ENCODE results near the gene MEIS1.

MEIS1 gene

DNA sequence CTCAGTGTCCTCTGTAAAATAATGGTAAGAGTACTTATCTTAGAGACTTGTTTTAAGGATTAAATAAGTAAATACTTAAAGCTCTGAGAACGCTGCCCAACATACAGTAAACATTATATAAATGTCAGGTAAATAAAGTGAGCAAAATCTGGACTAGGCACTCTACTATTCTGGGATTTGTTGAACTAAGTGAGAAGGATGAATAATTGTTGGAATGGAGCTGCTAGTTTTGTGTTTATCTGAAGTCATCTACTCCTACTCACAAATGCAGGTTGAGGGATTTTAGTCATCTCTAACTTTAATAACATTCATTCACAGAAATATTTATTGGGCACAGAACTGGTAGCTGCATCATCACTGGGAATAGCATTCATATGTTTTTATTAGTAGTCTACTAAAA lies 103.4 kb downstream of the MEIS1 start:
- no peak overlapping the region for H3K4me3 ChIP-seq (ENCODE audit: low read depth, low read length)
- H3K27ac ChIP-seq (ENCODE audit: extremely low read depth, low read depth, low read length): no peak overlapping the region
- ChIA-PET POLR2A (no interaction called here), CTCF (no interaction called here)
- H3K9me3 ChIP-seq (ENCODE audit: control insufficient read depth, insufficient read depth, low read depth, low read length): no peaks in the 10 kb centered on the region
- H3K4me1 ChIP-seq (ENCODE audit: control insufficient read depth, insufficient read depth, low read length): peaks cover 27% of the 10 kb centered on the region
- TF ChIP-seq SALL2 (tag by site-specific recombination; IDR thresholded peaks at IDR 0.05; ENCODE audit: borderline replicate concordance) (no peak), YY1 (tag by site-specific recombination; IDR thresholded peaks at IDR 0.05) (no peak), ZNF555 (tag by site-specific recombination; conservative IDR thresholded peaks at IDR 0.05) (no peak), KLF7 (tag by site-specific recombination; IDR thresholded peaks at IDR 0.05; ENCODE audit: borderline replicate concordance) (no peak), ZNF266 (tag by site-specific recombination; IDR thresholded peaks at IDR 0.05; ENCODE audit: low read depth) (no peak), ZNF354C (tag by site-specific recombination; IDR thresholded peaks at IDR 0.05; ENCODE audit: borderline replicate concordance, low read depth) (no peak), ZNF10 (tag by site-specific recombination; IDR thresholded peaks at IDR 0.05) (no peak), ZNF112 (tag by site-specific recombination; IDR thresholded peaks at IDR 0.05) (no peak), SCRT1 (tag by site-specific recombination; IDR thresholded peaks at IDR 0.05; ENCODE audit: borderline replicate concordance) (no peak), MYNN (tag by site-specific recombination; IDR thresholded peaks at IDR 0.05; ENCODE audit: borderline replicate concordance) (no peak), ZXDB (tag by site-specific recombination; IDR thresholded peaks at IDR 0.05) (no peak), ZNF16 (tag by site-specific recombination; IDR thresholded peaks at IDR 0.05; ENCODE audit: low read depth) (no peak), ZNF791 (tag by site-specific recombination; IDR thresholded peaks at IDR 0.05) (no peak), HOXA7 (CRISPR knock-in tag; IDR thresholded peaks at IDR 0.05; ENCODE audit: borderline replicate concordance) (no peak)
- TF ChIP-seq, protein P1, sequence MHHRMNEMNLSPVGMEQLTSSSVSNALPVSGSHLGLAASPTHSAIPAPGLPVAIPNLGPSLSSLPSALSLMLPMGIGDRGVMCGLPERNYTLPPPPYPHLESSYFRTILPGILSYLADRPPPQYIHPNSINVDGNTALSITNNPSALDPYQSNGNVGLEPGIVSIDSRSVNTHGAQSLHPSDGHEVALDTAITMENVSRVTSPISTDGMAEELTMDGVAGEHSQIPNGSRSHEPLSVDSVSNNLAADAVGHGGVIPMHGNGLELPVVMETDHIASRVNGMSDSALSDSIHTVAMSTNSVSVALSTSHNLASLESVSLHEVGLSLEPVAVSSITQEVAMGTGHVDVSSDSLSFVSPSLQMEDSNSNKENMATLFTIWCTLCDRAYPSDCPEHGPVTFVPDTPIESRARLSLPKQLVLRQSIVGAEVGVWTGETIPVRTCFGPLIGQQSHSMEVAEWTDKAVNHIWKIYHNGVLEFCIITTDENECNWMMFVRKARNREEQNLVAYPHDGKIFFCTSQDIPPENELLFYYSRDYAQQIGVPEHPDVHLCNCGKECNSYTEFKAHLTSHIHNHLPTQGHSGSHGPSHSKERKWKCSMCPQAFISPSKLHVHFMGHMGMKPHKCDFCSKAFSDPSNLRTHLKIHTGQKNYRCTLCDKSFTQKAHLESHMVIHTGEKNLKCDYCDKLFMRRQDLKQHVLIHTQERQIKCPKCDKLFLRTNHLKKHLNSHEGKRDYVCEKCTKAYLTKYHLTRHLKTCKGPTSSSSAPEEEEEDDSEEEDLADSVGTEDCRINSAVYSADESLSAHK (tag by site-specific recombination; IDR thresholded peaks at IDR 0.05): no peak
- TF ChIP-seq, protein P2, sequence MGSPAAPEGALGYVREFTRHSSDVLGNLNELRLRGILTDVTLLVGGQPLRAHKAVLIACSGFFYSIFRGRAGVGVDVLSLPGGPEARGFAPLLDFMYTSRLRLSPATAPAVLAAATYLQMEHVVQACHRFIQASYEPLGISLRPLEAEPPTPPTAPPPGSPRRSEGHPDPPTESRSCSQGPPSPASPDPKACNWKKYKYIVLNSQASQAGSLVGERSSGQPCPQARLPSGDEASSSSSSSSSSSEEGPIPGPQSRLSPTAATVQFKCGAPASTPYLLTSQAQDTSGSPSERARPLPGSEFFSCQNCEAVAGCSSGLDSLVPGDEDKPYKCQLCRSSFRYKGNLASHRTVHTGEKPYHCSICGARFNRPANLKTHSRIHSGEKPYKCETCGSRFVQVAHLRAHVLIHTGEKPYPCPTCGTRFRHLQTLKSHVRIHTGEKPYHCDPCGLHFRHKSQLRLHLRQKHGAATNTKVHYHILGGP (tag by site-specific recombination; IDR thresholded peaks at IDR 0.05): no peak
- TF ChIP-seq, protein P3, sequence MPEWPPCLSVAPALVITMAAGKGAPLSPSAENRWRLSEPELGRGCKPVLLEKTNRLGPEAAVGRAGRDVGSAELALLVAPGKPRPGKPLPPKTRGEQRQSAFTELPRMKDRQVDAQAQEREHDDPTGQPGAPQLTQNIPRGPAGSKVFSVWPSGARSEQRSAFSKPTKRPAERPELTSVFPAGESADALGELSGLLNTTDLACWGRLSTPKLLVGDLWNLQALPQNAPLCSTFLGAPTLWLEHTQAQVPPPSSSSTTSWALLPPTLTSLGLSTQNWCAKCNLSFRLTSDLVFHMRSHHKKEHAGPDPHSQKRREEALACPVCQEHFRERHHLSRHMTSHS (tag by site-specific recombination; IDR thresholded peaks at IDR 0.05): no peak
- TF ChIP-seq, protein P4, sequence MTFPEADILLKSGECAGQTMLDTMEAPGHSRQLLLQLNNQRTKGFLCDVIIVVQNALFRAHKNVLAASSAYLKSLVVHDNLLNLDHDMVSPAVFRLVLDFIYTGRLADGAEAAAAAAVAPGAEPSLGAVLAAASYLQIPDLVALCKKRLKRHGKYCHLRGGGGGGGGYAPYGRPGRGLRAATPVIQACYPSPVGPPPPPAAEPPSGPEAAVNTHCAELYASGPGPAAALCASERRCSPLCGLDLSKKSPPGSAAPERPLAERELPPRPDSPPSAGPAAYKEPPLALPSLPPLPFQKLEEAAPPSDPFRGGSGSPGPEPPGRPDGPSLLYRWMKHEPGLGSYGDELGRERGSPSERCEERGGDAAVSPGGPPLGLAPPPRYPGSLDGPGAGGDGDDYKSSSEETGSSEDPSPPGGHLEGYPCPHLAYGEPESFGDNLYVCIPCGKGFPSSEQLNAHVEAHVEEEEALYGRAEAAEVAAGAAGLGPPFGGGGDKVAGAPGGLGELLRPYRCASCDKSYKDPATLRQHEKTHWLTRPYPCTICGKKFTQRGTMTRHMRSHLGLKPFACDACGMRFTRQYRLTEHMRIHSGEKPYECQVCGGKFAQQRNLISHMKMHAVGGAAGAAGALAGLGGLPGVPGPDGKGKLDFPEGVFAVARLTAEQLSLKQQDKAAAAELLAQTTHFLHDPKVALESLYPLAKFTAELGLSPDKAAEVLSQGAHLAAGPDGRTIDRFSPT (tag by site-specific recombination; IDR thresholded peaks at IDR 0.05): no peak
- TF ChIP-seq, protein P5, sequence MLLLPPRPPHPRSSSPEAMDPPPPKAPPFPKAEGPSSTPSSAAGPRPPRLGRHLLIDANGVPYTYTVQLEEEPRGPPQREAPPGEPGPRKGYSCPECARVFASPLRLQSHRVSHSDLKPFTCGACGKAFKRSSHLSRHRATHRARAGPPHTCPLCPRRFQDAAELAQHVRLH (tag by site-specific recombination; IDR thresholded peaks at IDR 0.05): no peak
- TF ChIP-seq, protein P6, sequence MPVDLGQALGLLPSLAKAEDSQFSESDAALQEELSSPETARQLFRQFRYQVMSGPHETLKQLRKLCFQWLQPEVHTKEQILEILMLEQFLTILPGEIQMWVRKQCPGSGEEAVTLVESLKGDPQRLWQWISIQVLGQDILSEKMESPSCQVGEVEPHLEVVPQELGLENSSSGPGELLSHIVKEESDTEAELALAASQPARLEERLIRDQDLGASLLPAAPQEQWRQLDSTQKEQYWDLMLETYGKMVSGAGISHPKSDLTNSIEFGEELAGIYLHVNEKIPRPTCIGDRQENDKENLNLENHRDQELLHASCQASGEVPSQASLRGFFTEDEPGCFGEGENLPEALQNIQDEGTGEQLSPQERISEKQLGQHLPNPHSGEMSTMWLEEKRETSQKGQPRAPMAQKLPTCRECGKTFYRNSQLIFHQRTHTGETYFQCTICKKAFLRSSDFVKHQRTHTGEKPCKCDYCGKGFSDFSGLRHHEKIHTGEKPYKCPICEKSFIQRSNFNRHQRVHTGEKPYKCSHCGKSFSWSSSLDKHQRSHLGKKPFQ (tag by site-specific recombination; IDR thresholded peaks at IDR 0.05): no peak
- no peaks in the 10 kb centered on the region for H3K36me3 ChIP-seq (ENCODE audit: control insufficient read depth in 2 of 2, insufficient read depth in 1 of 2, low read length in 2 of 2)

Measured in HEK293 (cell line).